WERI-Rb-1 (cell line): ENCODE data around the gene RNF151.
A peak's percentile ranks its signal among the peaks of the same experiment; 100 is the strongest.
"Not testable (repeated sequence)": the region's sequence is repeated elsewhere in the genome, so short reads cannot be mapped to it uniquely, and the experiment has no call there.

Source experiments
- DNase-seq: peaks from one replicate; pipeline ENCODE4 v3.0.0-alpha.2; 2020
- H3K27ac ChIP-seq: fragments of 250-450 bp; sonication (Bioruptor Pico); 2 replicates; pipeline ENCODE4 v1.5.1; 2020; ENCODE audit warnings: mild to moderate bottlenecking, moderate library complexity
- H3K27me3 ChIP-seq: fragments of 250-450 bp; sonication (Bioruptor Pico); 2 replicates; pipeline ENCODE4 v1.5.1; 2021; ENCODE audit warnings: mild to moderate bottlenecking, low read depth, moderate library complexity; ENCODE audit not compliant: insufficient read depth, severe bottlenecking
- H3K36me3 ChIP-seq: fragments of 250-450 bp; sonication (Bioruptor Pico); 2 replicates; pipeline ENCODE4 v1.5.1; 2020; ENCODE audit warnings: mild to moderate bottlenecking, moderate library complexity
- H3K4me3 ChIP-seq: 2 replicates; pipeline ENCODE4 v1.5.1; 2011; ENCODE audit warnings: low read depth, mild to moderate bottlenecking, control low read depth, low read length
- H3K9me3 ChIP-seq: fragments of 250-450 bp; sonication (Bioruptor Pico); 2 replicates; pipeline ENCODE4 v1.5.1; 2021; ENCODE audit warnings: mild to moderate bottlenecking, moderate library complexity; ENCODE audit not compliant: severe bottlenecking
- CTCF ChIP-seq: IDR thresholded peaks from 2 replicates; pipeline ENCODE4 v1.5.1; 2011; ENCODE audit warnings: low read depth, mild to moderate bottlenecking, control low read depth, inconsistent platforms, low read length

The RNF151 gene

GRCh38 chr16:2009164-2009711, 42.6 kb downstream of the RNF151 start:
- DNase-seq, result no peak
- Histone ChIP-seq H3K9me3 (no peaks in the 10 kb centered on the region), H3K4me3 (peak overlapping the region; percentile 73), H3K27me3 (no peaks in the 10 kb centered on the region), H3K27ac (peak overlapping the region; percentile 86), H3K36me3 (peaks cover 36% of the 10 kb centered on the region)
- no peak for TF ChIP-seq CTCF

GRCh38 chr16:2009791-2010510, 43.3 kb downstream of the RNF151 start, which contains the start of gene ZNF598:
Gene ZNF598 (minus strand): TSS chr16:2009821.
- Histone ChIP-seq H3K9me3 (no peaks in the 10 kb centered on the region), H3K27ac (peak within 1 kb of the TSS; percentile 86), H3K4me3 (peak within 1 kb of the TSS; percentile 73), H3K27me3 (no peaks in the 10 kb centered on the region), H3K36me3 (peaks cover 29% of the 10 kb centered on the region)
- no peak for TF ChIP-seq CTCF
- DNase-seq, result peak; percentile 79

GRCh38 chr16:2011726-2012125, 45.1 kb downstream of the RNF151 start:
- DNase-seq, H3K9me3 ChIP-seq, H3K27ac ChIP-seq, H3K27me3 ChIP-seq, H3K4me3 ChIP-seq: not testable (repeated sequence)
- peaks cover 18% of the 10 kb centered on the region for H3K36me3 ChIP-seq

- Histone ChIP-seq H3K4me3 (no peak overlapping the region), H3K27ac (no peak overlapping the region), H3K36me3 (peaks cover 4% of the 10 kb centered on the region), H3K27me3 (no peaks in the 10 kb centered on the region), H3K9me3 (no peaks in the 10 kb centered on the region)
- TF ChIP-seq CTCF, result no peak
- no peak for DNase-seq
These were observed 46.9 kb downstream of the RNF151 start for GRCh38 chr16:2013527-2013926.

- H3K4me3 ChIP-seq, result no peak overlapping the region
- H3K27ac ChIP-seq, result no peak overlapping the region; the same call in none of the 2 replicates
- no peaks in the 10 kb centered on the region for H3K27me3 ChIP-seq
- no peaks in the 10 kb centered on the region for H3K36me3 ChIP-seq
- TF ChIP-seq CTCF, result no peak
- DNase-seq, result no peak
- no peaks in the 10 kb centered on the region for H3K9me3 ChIP-seq
These were observed 48.7 kb downstream of the RNF151 start for GRCh38 chr16:2015117-2015946.

GRCh38 chr16:2015947-2016208, 49.2 kb downstream of the RNF151 start:
- H3K36me3 ChIP-seq, result no peaks in the 10 kb centered on the region
- no peak overlapping the region; the same call in 1 of the 2 replicates for H3K27ac ChIP-seq
- H3K9me3 ChIP-seq, result no peaks in the 10 kb centered on the region
- TF ChIP-seq CTCF, result no peak
- no peak for DNase-seq
- no peak overlapping the region for H3K4me3 ChIP-seq
- H3K27me3 ChIP-seq, result no peaks in the 10 kb centered on the region
